Skeletal muscle cell (primary cell): ENCODE results near the gene TTYH1.

Experiments used
- DNase-seq: peaks from one replicate; pipeline ENCODE4 v3.0.0-alpha.2; 2010; ENCODE audit warnings: low read depth
- H3K4me3 ChIP-seq: 2 replicates; pipeline ENCODE4 v1.5.1; 2011; ENCODE audit warnings: low read depth, mild to moderate bottlenecking, control low read depth, low read length, moderate library complexity

Gene TTYH1

DNA sequence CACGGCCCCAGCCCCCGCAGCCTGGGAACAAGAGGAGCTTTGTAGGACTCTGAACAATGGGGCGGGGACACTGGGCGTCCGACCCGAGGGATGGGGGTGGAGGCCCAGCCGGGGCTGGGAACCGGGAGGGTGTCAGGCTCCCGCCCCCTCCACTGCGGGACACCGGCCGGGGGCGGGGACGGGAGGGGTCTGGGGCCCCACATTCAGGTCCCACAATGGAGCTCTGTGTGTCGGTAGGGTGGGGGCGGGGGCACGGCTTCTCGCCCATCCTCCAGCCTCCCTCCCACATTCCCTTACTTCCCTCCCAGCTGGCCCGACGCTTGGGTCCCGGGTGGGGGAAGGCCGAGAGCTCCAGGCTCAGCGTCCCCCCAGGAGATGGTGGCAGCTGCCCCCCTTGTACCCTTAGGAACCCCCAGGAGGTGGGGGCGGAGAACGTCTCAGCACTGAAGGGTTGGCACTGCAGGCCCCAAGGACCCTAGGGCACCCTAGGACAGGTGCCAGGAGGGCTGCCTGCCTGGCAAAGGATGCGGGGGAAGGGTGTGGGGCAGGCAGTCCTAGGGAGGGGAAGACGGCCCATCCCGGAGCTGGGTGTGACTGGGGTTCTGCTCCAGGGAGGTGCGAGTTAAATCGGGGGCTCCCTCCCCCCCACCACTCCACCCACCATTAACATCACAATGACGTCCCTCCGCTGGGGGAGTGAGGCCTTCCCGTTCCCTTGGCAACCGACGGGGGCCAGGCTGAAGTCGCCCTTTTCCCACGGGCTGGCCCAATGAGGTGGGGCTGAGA is 5.3 kb downstream of the TTYH1 start:
- no peak overlapping the region for H3K4me3 ChIP-seq
- DNase-seq = no peak

DNA sequence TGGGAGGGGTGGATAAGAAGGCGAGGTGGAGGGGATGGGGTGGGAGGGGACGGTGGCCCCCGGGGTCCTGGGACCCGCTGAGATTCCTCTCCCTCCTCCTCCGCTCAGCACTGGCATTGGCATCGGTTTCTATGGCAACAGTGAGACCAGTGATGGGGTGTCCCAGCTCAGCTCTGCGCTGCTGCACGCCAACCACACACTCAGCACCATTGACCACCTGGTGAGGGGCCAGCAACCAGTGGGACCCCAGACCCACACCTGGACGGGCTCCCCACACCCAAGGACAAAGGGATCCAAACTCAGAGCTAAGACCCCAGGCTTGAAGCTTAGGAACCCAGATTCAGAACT is 5.9 kb downstream of the TTYH1 start:
- no peak overlapping the region for H3K4me3 ChIP-seq
- DNase-seq = no peak

DNA sequence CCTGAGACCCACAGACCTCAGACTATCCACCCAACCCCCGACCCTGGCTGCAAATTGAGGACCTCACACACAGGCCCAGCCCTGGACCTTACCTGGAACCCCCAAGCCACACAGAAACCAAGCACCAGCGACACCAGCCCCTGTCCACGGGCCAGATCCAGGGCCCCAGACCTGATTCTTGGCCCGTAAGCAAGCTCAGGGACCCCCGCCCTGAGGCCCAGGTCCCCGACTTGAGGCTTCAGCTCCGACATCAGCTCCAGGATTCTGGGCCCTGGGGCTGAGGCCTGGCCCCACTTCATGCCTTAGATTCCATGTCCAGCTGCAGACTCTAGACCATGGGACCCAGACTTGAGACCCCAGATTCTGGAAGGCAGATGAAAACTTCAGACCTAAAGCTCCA is 6.3 kb downstream of the TTYH1 start:
- no peak overlapping the region for H3K4me3 ChIP-seq
- no peak for DNase-seq

DNA sequence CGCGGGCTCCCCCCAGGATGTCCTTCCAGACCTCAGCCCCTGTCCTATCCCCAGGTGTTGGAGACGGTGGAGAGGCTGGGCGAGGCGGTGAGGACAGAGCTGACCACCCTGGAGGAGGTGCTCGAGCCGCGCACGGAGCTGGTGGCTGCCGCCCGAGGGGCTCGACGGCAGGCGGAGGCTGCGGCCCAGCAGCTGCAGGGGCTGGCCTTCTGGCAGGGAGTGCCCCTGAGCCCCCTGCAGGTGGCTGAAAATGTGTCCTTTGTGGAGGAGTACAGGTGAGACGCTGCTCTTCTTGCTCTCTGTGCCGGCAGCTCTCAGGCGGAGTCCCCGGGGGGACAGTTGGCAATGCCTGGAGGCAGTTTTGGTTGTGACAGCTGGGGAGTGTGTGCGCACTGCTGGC is 6.9 kb downstream of the TTYH1 start:
- no peak for DNase-seq
- H3K4me3 ChIP-seq = no peak overlapping the region

DNA sequence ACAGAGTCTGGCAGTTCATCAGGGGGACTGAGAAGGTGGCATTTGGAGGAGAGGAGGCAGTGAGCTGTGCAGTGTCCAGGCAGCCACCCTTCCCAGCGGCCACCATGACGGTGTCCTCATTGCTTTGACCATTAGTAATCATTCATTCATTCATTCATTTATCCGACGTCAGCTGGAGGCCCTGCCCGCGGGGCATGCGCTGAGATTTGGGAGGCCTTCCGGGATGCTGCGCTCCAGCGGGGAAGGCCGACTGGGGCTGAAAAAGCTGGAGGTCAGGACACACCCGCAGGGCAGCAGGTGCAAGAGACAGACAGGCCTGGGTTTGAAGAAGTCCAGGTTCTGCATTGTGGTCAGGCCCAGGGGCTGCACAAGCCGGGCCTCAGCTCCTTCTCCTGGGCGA is 8.9 kb downstream of the TTYH1 start:
- no peak overlapping the region for H3K4me3 ChIP-seq
- no peak for DNase-seq

DNA sequence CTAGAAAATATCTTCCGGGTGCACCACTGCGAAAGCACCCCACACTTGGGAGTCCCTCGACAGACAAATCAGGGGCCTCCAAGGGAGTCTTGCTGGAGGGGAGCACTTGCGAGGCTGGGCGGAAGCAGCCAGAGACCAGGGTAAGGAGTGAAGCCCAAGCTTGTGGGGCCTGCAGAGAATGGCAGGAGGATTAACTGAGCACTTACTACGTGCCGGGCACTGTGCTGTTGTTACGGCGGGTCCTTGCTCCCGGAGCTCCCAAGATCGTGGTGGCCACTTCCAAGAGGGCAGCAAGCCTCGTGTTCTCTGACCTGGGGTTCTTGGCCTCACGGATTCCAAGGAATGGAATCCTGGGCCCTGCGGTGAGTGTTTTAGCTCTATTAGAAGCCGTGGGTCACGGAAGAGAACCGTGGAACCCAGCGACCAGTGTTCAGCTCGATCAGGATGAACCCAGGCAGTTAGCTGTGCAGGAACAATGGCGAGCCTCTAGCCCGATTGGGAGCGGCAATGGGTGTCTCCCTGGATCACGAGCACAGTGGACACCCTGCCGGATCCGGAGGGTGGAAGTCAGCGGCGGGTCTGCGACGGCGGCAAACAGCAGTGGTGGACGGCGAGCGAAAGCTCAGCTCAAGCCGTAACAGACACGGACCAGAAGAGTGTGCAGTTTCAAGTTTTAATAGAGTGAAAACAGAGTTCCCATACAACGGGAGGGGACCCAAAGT is 9.6 kb downstream of the TTYH1 start:
- no peak for DNase-seq
- no peak overlapping the region for H3K4me3 ChIP-seq

DNA sequence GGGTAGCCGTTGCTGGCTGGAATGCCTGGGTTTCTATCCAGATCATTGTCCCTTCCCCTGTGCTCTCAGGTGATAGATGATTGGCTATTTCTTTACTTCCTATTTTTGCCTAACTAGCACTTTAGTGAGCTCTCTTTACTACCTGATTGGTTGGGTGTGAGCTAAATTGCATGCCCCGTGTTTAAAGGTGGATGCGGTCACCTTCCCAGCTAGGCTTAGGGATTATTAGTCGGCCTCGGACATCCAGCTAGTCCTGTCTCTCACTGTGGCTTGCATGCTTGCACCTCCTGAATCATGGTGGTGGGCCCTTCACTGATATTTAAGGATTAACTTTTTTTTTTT is 10.1 kb downstream of the TTYH1 start:
- DNase-seq = no peak
- no peak overlapping the region for H3K4me3 ChIP-seq

DNA sequence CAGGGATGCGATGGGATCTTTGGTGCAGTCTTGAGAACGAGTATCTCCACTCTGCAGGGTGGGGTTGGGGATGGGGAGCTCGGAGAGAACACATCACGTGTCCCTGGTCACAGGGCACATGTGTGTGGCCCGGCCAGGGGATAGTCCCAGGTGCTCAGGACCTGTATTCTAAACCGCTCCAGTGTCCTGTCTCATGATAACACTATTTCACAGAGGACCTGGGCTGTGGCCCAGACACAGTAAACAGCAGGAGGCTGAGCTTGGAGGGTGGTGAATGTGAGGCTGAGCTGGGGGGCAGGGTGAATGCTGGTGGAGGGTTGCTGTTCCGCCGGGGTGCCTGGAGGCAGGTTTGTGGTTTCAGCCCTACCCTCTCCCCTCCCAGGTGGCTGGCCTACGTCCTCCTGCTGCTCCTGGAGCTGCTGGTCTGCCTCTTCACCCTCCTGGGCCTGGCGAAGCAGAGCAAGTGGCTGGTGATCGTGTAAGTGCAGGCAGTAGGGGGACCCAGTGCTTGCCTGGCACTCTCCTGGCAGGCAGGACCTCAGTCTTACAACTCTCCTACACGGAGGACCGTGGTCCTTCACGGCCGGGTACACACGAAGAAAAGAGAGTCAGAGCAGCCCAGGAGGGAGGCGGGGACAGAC is 11.1 kb downstream of the TTYH1 start:
- DNase-seq = no peak
- no peak overlapping the region for H3K4me3 ChIP-seq

DNA sequence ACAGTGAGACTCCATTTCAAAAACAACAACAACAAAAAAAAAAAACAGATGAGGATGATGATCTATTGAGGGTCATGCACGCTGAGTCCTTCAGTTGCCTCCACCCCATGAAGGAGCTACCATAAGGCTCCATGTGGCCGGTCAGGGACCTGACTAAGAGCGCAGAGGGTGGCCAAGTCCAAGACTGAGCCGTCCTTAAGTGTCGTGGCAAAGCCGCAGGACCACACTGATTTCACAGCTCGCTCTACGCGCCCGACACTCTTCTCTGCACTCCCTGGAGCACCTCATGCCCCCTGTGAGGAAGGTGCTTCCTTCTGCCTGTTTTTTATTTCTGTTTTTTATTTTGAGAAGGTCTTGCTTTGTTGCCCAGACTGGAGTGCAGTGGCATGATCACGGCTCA is 12.3 kb downstream of the TTYH1 start:
- H3K4me3 ChIP-seq = no peak overlapping the region
- no peak for DNase-seq

DNA sequence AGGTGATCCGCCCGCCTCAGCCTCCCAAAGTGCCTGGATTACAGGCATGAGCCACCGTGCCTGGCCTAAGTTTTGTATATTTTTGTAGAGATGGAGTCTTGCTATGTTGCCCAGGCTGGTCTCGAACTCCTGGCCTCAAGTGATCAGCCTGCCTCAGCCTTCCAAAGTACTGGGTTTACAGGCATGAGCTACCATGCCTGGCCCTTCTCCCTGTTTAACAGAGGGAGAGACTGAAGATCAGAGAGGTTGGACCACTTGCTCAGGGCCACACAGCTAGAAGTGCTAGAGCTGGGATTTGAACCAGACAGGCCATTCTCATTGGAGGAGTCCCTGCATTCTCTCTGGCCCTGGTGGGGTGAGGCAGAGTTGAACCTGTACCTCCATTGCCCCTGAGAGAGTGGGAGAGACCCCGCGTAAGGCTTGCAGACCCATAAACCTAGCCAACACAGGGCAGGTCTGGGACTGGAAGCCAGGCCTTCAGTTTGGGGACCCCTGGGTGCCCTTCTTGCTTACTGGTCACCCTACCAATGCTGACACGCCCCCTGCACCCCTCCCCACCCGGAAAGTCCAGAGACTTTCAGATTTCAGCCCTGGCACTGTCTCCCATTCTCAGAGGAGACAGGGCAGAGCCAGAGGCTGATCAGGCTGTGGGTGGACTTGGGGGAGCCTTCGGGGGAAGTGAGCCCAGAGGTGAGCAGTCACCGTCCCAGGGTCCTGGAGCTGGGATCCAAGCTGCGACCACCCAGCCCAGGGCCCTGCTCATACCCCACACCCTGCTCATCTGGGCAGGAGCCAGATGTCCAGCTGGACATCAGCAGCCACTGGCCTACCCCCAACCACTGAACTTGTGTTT is 13.3 kb downstream of the TTYH1 start:
- DNase-seq = no peak

DNA sequence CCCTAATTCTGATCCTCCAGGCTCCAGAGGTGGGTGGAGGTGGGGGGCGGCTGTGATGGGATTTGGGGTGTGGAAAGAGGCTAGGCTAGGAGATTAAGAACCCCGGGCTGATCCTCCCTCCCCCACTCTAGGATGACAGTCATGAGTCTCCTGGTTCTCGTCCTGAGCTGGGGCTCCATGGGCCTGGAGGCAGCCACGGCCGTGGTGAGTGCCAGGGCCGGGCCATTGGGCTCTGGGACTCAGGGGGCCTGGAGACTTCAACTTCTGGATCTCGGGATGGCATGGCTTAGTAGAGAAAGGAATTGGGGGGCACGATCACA is 13.9 kb downstream of the TTYH1 start:
- DNase-seq = no peak
- H3K4me3 ChIP-seq = no peak overlapping the region

More for the DNA sequence above, 13.3 kb downstream of the TTYH1 start:
- no peak overlapping the region for H3K4me3 ChIP-seq

DNA sequence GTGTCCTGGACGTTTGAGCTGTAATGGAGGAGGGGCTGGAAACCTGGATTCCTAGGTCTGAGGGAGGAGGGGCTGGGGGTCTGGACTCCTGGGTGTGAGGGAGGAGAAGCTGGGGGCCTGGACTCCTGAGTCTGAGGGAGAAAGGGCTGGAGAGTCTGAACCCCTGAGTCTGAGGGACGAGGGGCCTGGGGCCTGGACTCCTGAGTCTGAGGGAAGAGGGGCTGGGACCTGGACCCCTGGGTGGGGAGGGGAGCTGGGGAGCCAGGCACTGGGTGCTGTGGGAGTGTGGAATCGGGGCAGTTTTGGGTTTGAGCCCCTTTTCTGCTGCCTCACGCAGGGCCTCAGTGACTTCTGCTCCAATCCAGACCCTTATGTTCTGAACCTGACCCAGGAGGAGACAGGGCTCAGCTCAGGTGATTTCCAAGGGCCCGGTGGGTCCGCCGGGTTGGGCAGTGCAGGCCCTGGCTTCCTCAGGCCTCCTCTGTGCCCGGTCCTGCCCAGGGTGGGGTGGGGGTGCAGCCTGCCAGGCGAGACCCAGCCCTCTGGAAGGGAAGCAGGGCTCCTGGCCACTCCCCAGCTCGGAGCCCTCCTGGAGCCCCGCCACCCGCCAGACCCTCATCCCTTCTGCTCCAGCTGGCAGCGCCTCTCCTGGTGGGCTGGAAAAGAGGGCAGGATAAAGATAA is 14.4 kb downstream of the TTYH1 start:
- no peak overlapping the region for H3K4me3 ChIP-seq
- DNase-seq = no peak

DNA sequence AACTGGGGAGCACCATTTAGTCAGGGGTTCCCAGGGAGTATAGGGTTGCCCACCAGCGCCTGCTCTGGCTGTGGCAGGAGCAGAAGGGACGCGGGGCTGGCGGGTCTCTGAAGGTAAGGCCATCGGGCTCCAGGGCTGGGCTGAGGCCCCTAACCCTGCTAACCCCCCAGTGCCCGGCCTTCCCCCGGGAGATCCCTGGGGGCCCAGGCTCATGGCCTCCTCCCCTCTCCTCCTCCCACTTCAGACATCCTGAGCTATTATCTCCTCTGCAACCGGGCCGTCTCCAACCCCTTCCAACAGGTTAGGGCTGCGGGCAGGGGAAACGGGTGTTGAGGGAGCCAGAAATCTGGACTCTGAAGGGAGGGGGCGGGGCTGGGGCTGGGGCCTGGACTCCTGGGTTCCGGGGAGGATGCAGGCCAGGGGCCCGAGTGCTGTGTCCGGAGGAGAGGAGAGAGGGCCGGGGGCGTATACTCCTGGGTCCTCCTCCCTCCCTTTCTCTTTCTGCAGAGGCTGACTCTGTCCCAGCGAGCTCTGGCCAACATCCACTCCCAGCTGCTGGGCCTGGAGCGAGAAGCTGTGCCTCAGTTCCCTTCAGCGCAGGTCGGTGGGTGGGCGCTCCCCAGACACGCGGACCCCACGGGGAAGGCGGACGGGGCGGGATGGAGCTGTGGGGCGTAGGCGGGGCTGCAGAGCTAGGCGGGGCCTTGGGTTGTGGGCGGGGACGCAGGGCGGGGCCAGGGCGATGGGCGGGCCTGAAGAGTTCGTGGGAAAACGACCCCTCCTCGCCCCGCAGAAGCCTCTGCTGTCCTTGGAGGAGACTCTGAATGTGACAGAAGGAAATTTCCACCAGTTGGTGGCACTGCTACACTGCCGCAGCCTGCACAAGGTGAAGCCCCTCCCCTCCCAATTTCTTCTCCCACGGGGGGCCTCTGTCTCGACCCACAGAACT is 15.3 kb downstream of the TTYH1 start:
- H3K4me3 ChIP-seq = peak overlapping the region; percentile 40

DNA sequence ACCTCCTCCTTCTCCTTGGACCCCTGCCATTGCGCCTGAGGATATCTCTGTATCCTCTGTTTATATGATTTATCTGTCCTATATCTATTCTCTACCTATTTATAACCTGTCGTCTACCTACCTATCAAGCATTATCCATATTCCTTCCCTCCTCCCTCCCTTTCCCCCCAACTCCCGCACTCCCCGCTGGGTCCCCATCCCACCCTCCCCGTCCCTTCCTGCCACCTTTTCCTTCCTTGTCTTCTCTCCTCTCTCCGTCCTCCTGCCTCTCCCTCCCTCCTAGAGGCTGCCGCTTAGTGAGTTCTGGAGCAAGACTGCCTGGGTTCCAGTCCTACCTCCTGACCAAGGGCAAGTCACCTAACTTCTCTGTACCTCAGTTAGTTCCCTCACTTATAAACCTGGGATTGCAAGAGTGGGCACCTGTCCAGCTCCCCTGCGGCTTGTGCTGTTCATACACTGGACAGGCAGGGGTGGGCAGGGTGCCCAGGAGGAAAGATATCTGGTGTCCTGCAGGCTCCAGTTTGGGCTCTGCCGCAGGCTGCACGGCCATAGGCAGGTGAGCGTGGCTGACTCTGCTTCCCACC is 16.1 kb downstream of the TTYH1 start:
- no peak for DNase-seq
- H3K4me3 ChIP-seq = no peak overlapping the region

More for the DNA sequence above, 15.3 kb downstream of the TTYH1 start:
- DNase-seq = no peak

DNA sequence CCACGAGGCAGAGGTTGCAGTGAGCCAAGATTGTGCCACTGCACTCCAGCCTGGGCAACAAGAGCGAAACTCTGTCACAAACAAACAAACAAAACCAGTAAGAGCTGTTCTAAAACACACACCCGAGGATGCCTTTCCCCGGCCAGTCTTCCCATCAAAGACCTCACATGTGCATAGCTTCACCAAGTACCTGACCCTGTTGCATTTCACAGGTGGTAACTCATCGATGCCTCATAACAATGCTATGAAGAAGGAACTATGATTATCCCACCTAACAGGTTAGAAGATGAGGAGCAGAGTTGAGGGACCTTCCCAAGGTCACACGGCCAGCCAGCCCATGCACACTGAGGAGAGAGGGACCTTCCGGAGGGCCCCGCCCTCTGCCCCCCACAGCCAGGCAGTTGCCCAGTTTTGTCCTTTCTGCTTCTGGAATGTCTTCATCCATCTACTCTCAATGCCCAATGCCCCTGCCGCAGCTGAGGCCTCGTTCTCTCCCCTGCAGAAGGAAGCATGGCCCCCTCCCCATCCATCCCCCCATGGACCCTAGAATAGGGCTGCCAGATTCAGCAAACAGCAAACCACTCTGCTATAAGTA is 17.0 kb downstream of the TTYH1 start:
- no peak overlapping the region for H3K4me3 ChIP-seq
- no peak for DNase-seq

DNA sequence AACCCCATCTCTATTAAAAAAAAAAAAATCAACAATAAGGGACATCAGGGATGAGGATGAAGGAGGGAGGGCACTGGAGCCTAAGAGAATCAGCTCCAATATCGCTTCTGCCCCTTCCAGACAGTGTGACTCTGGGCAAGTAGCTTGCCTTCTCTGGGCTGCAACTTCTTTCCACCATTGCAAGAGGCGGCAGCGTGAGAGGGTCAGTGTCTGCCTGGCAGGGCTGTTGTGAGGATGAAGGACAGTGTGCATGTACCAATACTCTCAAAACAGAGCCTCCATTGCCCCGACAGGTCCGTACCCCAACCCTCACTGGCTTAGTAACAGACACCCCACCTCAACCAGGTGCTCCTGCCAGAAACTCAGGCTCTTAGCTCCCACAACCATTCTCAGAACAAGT is 18.4 kb downstream of the TTYH1 start:
- no peak overlapping the region for H3K4me3 ChIP-seq

DNA sequence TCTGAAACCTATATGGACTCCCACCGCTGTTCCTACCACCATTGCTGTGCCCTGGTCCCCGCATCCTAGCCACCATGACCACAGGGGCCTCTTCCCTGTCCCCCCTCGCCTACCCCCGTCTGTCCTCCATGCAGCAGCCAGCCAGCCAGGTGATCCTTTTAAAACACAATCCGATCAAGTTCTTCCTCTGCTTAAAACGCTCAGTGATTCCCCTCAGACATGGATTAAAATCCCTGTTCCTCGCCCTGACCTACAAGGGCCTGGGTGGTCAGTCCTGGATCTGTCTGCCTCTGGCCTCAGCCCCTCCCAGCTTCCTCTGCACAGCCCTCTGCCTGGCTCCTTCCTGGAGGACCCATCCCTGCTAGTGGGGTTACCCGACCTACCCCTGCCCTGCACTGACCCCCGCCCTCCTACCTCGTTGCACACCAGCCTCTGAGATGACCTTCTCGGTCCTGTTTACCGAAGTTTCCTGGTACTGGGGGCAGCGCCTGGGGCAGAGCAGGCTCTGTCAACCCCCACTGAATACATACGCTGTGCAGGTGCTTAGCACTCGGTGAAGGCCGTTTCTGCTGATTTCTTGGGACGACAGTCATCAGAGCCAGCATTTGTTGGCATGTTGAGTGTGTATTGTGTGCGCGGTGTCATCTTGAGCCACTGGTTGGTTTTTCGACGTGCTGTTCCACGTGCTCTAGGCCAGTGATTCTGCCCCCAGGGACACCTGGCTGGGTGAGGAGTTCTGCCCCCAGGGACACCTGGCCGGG is 19.0 kb downstream of the TTYH1 start:
- no peak for DNase-seq

More for the DNA sequence above, 18.4 kb downstream of the TTYH1 start:
- DNase-seq = no peak

More for the DNA sequence above, 19.0 kb downstream of the TTYH1 start:
- no peak overlapping the region for H3K4me3 ChIP-seq
